Trophoblast cell (in vitro differentiated cells and primary cell): ENCODE data around the gene CCDC71.
A peak's percentile ranks its signal among the peaks of the same experiment; 100 is the strongest.

ENCODE experiments used
- DNase-seq, 2 donors: peaks; one replicate each; pipeline ENCODE4 v3.0.0-alpha.2; 2016
- H2AFZ ChIP-seq: 2 replicates; pipeline ENCODE4 v1.6.1; 2013; ENCODE audit warnings: low read length, moderate library complexity, mild to moderate bottlenecking; ENCODE audit not compliant: insufficient read depth, poor library complexity
- H2AK5ac ChIP-seq: 2 replicates; pipeline ENCODE4 v1.6.1; 2013; ENCODE audit warnings: mild to moderate bottlenecking, low read length
- H2BK120ac ChIP-seq: 2 replicates; pipeline ENCODE4 v1.6.1; 2013; ENCODE audit warnings: low read length, mild to moderate bottlenecking, moderate library complexity; ENCODE audit not compliant: insufficient read depth, poor library complexity
- H2BK12ac ChIP-seq: 2 replicates; pipeline ENCODE4 v1.6.1; 2013; ENCODE audit warnings: mild to moderate bottlenecking, low read length, moderate library complexity
- H2BK5ac ChIP-seq: 2 replicates; pipeline ENCODE4 v1.6.1; 2013; ENCODE audit warnings: low read length, low read depth, moderate library complexity, mild to moderate bottlenecking; ENCODE audit not compliant: poor library complexity
- H3K14ac ChIP-seq: 2 replicates; pipeline ENCODE4 v1.6.1; 2013; ENCODE audit warnings: mild to moderate bottlenecking, low read length
- H3K18ac ChIP-seq: 2 replicates; pipeline ENCODE4 v1.6.1; 2013; ENCODE audit warnings: mild to moderate bottlenecking, low read length
- H3K23ac ChIP-seq: 2 replicates; pipeline ENCODE4 v1.6.1; 2013; ENCODE audit warnings: low read length
- H3K27ac ChIP-seq: 2 replicates; pipeline ENCODE4 v1.5.1; 2013; ENCODE audit warnings: low read depth, mild to moderate bottlenecking, inconsistent platforms, low read length, moderate library complexity
- H3K27me3 ChIP-seq: 2 replicates; pipeline ENCODE4 v1.6.1; 2013; ENCODE audit warnings: inconsistent platforms, mild to moderate bottlenecking, low read length, moderate library complexity; ENCODE audit not compliant: insufficient read depth
- H3K36me3 ChIP-seq, 2 experiments: 1 replicate in 1 of 2; 2 replicates in 1 of 2; pipeline ENCODE4 v1.6.1; 2013; ENCODE audit warnings: low read length in 2 of 2, mild to moderate bottlenecking in 2 of 2, moderate library complexity in 1 of 2; ENCODE audit not compliant: insufficient read depth in 2 of 2, control insufficient read depth in 1 of 2
- H3K4ac ChIP-seq: 2 replicates; pipeline ENCODE4 v1.6.1; 2013; ENCODE audit warnings: low read depth, mild to moderate bottlenecking, low read length, moderate library complexity
- H3K4me1 ChIP-seq, 2 experiments: 1 replicate in 1 of 2; 2 replicates in 1 of 2; pipeline ENCODE4 v1.6.1; 2013; ENCODE audit warnings: low read length in 2 of 2, mild to moderate bottlenecking in 2 of 2, moderate library complexity in 1 of 2; ENCODE audit not compliant: insufficient read depth in 2 of 2, control insufficient read depth in 1 of 2
- H3K4me2 ChIP-seq: 2 replicates; pipeline ENCODE4 v1.6.1; 2013; ENCODE audit warnings: inconsistent platforms, mild to moderate bottlenecking, low read length, moderate library complexity
- H3K4me3 ChIP-seq: 2 replicates; pipeline ENCODE4 v1.5.1; 2013; ENCODE audit warnings: mild to moderate bottlenecking, low read depth, low read length, inconsistent platforms
- H3K79me1 ChIP-seq: one replicate; pipeline ENCODE4 v1.6.1; 2013; ENCODE audit warnings: low read length
- H3K79me2 ChIP-seq: 2 replicates; pipeline ENCODE4 v1.6.1; 2013; ENCODE audit warnings: low read length, mild to moderate bottlenecking; ENCODE audit not compliant: control insufficient read depth, insufficient read depth, poor library complexity
- H3K9ac ChIP-seq: 2 replicates; pipeline ENCODE4 v1.6.1; 2013; ENCODE audit warnings: mild to moderate bottlenecking, low read length
- H3K9me3 ChIP-seq: 2 replicates; pipeline ENCODE4 v1.6.1; 2013; ENCODE audit warnings: low read depth, mild to moderate bottlenecking, control low read depth, inconsistent platforms, low read length; ENCODE audit not compliant: insufficient read depth
- H4K12ac ChIP-seq: 2 replicates; pipeline ENCODE4 v1.6.1; 2013; ENCODE audit warnings: low read depth, mild to moderate bottlenecking, low read length, moderate library complexity
- H4K8ac ChIP-seq: 2 replicates; pipeline ENCODE4 v1.6.1; 2013; ENCODE audit warnings: low read depth, mild to moderate bottlenecking, low read length, moderate library complexity
- H4K91ac ChIP-seq: one replicate; pipeline ENCODE4 v1.6.1; 2013; ENCODE audit warnings: low read depth, mild to moderate bottlenecking, low read length, moderate library complexity
- WGBS: extraction: QIAGEN DNeasy Blood & Tissue Kit; methylation state at CpG from one replicate; pipeline ENCODE4 v1.1.7; 2013; ENCODE audit warnings: missing lambda C conversion rate; ENCODE audit not compliant: insufficient read length, insufficient coverage; ENCODE audit errors: extremely low coverage; 5-methylcytosine and 5-hydroxymethylcytosine counted together

Gene CCDC71

GRCh38 chr3:49133226-49133951 is 32.7 kb downstream of the CCDC71 start:
- H3K4ac ChIP-seq = peak overlapping the region; percentile 90
- WGBS = no CpG with 5 or more reads among the region's 30 CpGs
- H4K12ac ChIP-seq = peak overlapping the region; percentile 94
- peak overlapping the region; percentile 94 for H2BK5ac ChIP-seq
- H3K9me3 ChIP-seq = no peaks in the 10 kb centered on the region
- H4K8ac ChIP-seq = peak overlapping the region; percentile 97
- peak overlapping the region; percentile 75 for H3K4me3 ChIP-seq
- peak overlapping the region; percentile 95 for H2BK12ac ChIP-seq
- H2BK120ac ChIP-seq = peak overlapping the region; percentile 99
- peaks cover 11% of the 10 kb centered on the region for H3K79me2 ChIP-seq
- peaks cover 10 to 18% of the 10 kb centered on the region in 2 experiments for H3K4me1 ChIP-seq
- peak overlapping the region; percentile 77 for H3K27ac ChIP-seq
- H2AK5ac ChIP-seq = peak overlapping the region; percentile 50
- no peak overlapping the region for H3K23ac ChIP-seq
- peak overlapping the region; percentile 87 for H3K4me2 ChIP-seq
- peak overlapping the region; percentile 88 for H2AFZ ChIP-seq
- H3K18ac ChIP-seq = peak overlapping the region; percentile 95
- no peaks in the 10 kb centered on the region for H3K27me3 ChIP-seq
- H3K14ac ChIP-seq = peak overlapping the region; percentile 98
- H3K9ac ChIP-seq = peak overlapping the region; percentile 74
- peak overlapping the region; percentile 99 for H4K91ac ChIP-seq
- peaks cover 15% of the 10 kb centered on the region for H3K79me1 ChIP-seq
- peak; percentile 67 to 88 for DNase-seq
- H3K36me3 ChIP-seq = peaks cover 26 to 30% of the 10 kb centered on the region in 2 experiments

- H3K9me3 ChIP-seq = no peaks in the 10 kb centered on the region
- H3K27me3 ChIP-seq = no peaks in the 10 kb centered on the region
- H2BK12ac ChIP-seq = peak within 1 kb of the TSS; percentile 95
- no peak within 1 kb of the TSS for H3K23ac ChIP-seq
- H3K4me1 ChIP-seq = peaks cover 10 to 18% of the 10 kb centered on the region in 2 experiments
- peak within 1 kb of the TSS; percentile 99 for H4K91ac ChIP-seq
- WGBS = no CpG with 5 or more reads among the region's 28 CpGs
- peak within 1 kb of the TSS; percentile 98 for H3K14ac ChIP-seq
- peak within 1 kb of the TSS; percentile 78 for H3K9ac ChIP-seq
- H3K36me3 ChIP-seq = peaks cover 31 to 35% of the 10 kb centered on the region in 2 experiments
- H3K4me3 ChIP-seq = peak within 1 kb of the TSS; percentile 75
- H2AFZ ChIP-seq = peak within 1 kb of the TSS; percentile 88
- H4K12ac ChIP-seq = peak within 1 kb of the TSS; percentile 94
- peak within 1 kb of the TSS; percentile 99 for H2BK120ac ChIP-seq
- H3K4me2 ChIP-seq = peak within 1 kb of the TSS; percentile 87
- H3K79me1 ChIP-seq = peaks cover 15% of the 10 kb centered on the region
- H3K27ac ChIP-seq = peak within 1 kb of the TSS; percentile 92
- peak within 1 kb of the TSS; percentile 95 for H3K18ac ChIP-seq
- H3K4ac ChIP-seq = peak within 1 kb of the TSS; percentile 90
- peaks cover 11% of the 10 kb centered on the region for H3K79me2 ChIP-seq
- DNase-seq = peak; percentile 96
- peak within 1 kb of the TSS; percentile 95 for H2AK5ac ChIP-seq
- peak within 1 kb of the TSS; percentile 97 for H4K8ac ChIP-seq
- H2BK5ac ChIP-seq = peak within 1 kb of the TSS; percentile 94
These were observed 33.5 kb downstream of the CCDC71 start, which contains the start of gene LAMB2 for GRCh38 chr3:49132437-49133225. Gene LAMB2, minus strand, starts transcription at chr3:49133050. Its CDS starts 183 bp downstream, at chr3:49132867.

GRCh38 chr3:49132073-49132436 is 34.1 kb downstream of the CCDC71 start:
- Histone ChIP-seq H3K14ac (peak overlapping the region; percentile 84), H2BK5ac (peak overlapping the region; percentile 63), H2AFZ (peak overlapping the region; percentile 47), H2BK120ac (peak overlapping the region; percentile 40), H3K27me3 (no peaks in the 10 kb centered on the region), H3K79me2 (peaks cover 11% of the 10 kb centered on the region), H3K4me3 (peak overlapping the region; percentile 75), H4K12ac (peak overlapping the region; percentile 44), H3K36me3 (peaks cover 31 to 35% of the 10 kb centered on the region in 2 experiments), H4K8ac (peak overlapping the region; percentile 81), H3K9me3 (no peaks in the 10 kb centered on the region), H3K18ac (peak overlapping the region; percentile 73), H3K9ac (peak overlapping the region; percentile 55), H3K4me2 (peak overlapping the region; percentile 87), H3K27ac (peak overlapping the region; percentile 92), H4K91ac (peak overlapping the region; percentile 84), H3K79me1 (peaks cover 15% of the 10 kb centered on the region), H2BK12ac (peak overlapping the region; percentile 51), H3K4me1 (peaks cover 10 to 18% of the 10 kb centered on the region in 2 experiments), H2AK5ac (peak overlapping the region; percentile 95), H3K4ac (peak overlapping the region; percentile 75), H3K23ac (no peak overlapping the region)
- no CpG with 5 or more reads among the region's 9 CpGs for WGBS
- DNase-seq = no peak

GRCh38 chr3:49131576-49131975 is 34.6 kb downstream of the CCDC71 start:
- peaks cover 11% of the 10 kb centered on the region for H3K79me2 ChIP-seq
- WGBS = no CpG with 5 or more reads among the region's 6 CpGs
- no peak overlapping the region for H4K12ac ChIP-seq
- H3K4me2 ChIP-seq = peak overlapping the region; percentile 87
- no peak overlapping the region for H3K23ac ChIP-seq
- H3K14ac ChIP-seq = no peak overlapping the region
- H3K27me3 ChIP-seq = no peaks in the 10 kb centered on the region
- no peak for DNase-seq
- no peaks in the 10 kb centered on the region for H3K9me3 ChIP-seq
- no peak overlapping the region for H2AFZ ChIP-seq
- peaks cover 32 to 35% of the 10 kb centered on the region in 2 experiments for H3K36me3 ChIP-seq
- peaks cover 10 to 18% of the 10 kb centered on the region in 2 experiments for H3K4me1 ChIP-seq
- peak overlapping the region; percentile 75 for H3K4ac ChIP-seq
- peaks cover 15% of the 10 kb centered on the region for H3K79me1 ChIP-seq
- H3K9ac ChIP-seq = no peak overlapping the region
- peak overlapping the region; percentile 95 for H2AK5ac ChIP-seq
- H3K18ac ChIP-seq = peak overlapping the region; percentile 73
- no peak overlapping the region for H2BK5ac ChIP-seq
- no peak overlapping the region for H4K8ac ChIP-seq
- H4K91ac ChIP-seq = peak overlapping the region; percentile 84
- peak overlapping the region; percentile 3 for H2BK12ac ChIP-seq
- no peak overlapping the region for H3K4me3 ChIP-seq
- no peak overlapping the region for H3K27ac ChIP-seq
- no peak overlapping the region for H2BK120ac ChIP-seq
